Panc1 (cell line): Measurements from ENCODE around the gene EFEMP1. TPM values are rescaled to one million over a fixed set of nuclear protein-coding genes. Genes with fewer than 3 reads are reported as not detected.

Experiments
- ATAC-seq: fragments of 200-7000 bp; cut with Tn5 transposase; 2 replicates; pipeline ENCODE4 v1.9.1; 2020; ENCODE audit warnings: mild to moderate bottlenecking, moderate library complexity
- BruUV-seq: library from RNA; stranded (reverse); fragments of 400-500 nt; replicated peaks from 2 replicates; lab custom pipeline; 2021; lab: Mats Ljungman, UMichigan
- CTCF ChIA-PET: fragments of 300-600 bp; sonication (Branson Sonifier 250); formaldehyde crosslinking; loops from one replicate; lab custom pipeline; 2022; ENCODE audit warnings: antibody characterized with exemption; lab: Charles Lee
- POLR2A ChIA-PET: fragments of 300-600 bp; sonication (Branson Sonifier 250); formaldehyde crosslinking; loops from one replicate; lab custom pipeline; 2022; ENCODE audit warnings: antibody characterized with exemption; lab: Charles Lee
- DNase-seq: peaks from one replicate; pipeline ENCODE4 v3.0.0-alpha.2; 2010; ENCODE audit warnings: low read depth, low spot score
- H3K27ac ChIP-seq: 2 replicates; pipeline ENCODE4 v1.5.1; 2011; ENCODE audit warnings: mild to moderate bottlenecking, low read length, inconsistent platforms
- H3K27me3 ChIP-seq: fragments of 200-500 bp; sonication (Bioruptor generic); 2 replicates; pipeline ENCODE4 v1.6.0; 2014; ENCODE audit warnings: low read length, inconsistent platforms; ENCODE audit not compliant: control insufficient read depth, insufficient read depth
- H3K36me3 ChIP-seq: fragments of 200-500 bp; sonication (Bioruptor generic); 2 replicates; pipeline ENCODE4 v1.5.1; 2014; ENCODE audit warnings: inconsistent platforms, mild to moderate bottlenecking, low read length, moderate library complexity; ENCODE audit not compliant: control insufficient read depth, insufficient read depth
- H3K4me1 ChIP-seq: 2 replicates; pipeline ENCODE4 v1.5.1; 2011; ENCODE audit warnings: inconsistent platforms, mild to moderate bottlenecking, low read length, moderate library complexity; ENCODE audit not compliant: control insufficient read depth, insufficient read depth
- H3K4me3 ChIP-seq, 2 experiments: 2 replicates each; pipeline ENCODE4 v1.5.1; 2011 to 2012; ENCODE audit warnings: low read depth in 2 of 2, low read length in 2 of 2, mild to moderate bottlenecking in 2 of 2, inconsistent platforms in 1 of 2, moderate library complexity in 1 of 2
- H3K9me3 ChIP-seq: fragments of 200-500 bp; sonication (Bioruptor generic); 2 replicates; pipeline ENCODE4 v1.5.1; 2014; ENCODE audit warnings: low read depth, mild to moderate bottlenecking, inconsistent platforms, low read length, moderate library complexity; ENCODE audit not compliant: control insufficient read depth, insufficient read depth
- CTCF ChIP-seq: fragments of 450-650 bp; IDR thresholded peaks from 2 replicates; pipeline ENCODE4 v1.5.1; 2017; ENCODE audit warnings: mild to moderate bottlenecking
- POLR2AphosphoS5 ChIP-seq: IDR thresholded peaks from 2 replicates; pipeline ENCODE4 v1.6.1; 2012; ENCODE audit warnings: mild to moderate bottlenecking, low read depth, low read length, moderate library complexity
- REST ChIP-seq, 2 experiments: IDR thresholded peaks; 2 replicates each; pipeline ENCODE4 v1.6.1; 2011 to 2012; ENCODE audit warnings: low read depth in 2 of 2, control low read depth in 1 of 2, low read length in 1 of 2, mild to moderate bottlenecking in 1 of 2, moderate library complexity in 1 of 2; ENCODE audit not compliant: insufficient read depth in 1 of 2
- SIN3A ChIP-seq: IDR thresholded peaks from 2 replicates; pipeline ENCODE4 v1.6.1; 2012; ENCODE audit warnings: low read depth, mild to moderate bottlenecking, low read length, moderate library complexity, borderline replicate concordance; ENCODE audit not compliant: insufficient read depth
- TCF7L2 ChIP-seq: IDR thresholded peaks from 2 replicates; pipeline ENCODE4 v1.6.1; 2011; ENCODE audit warnings: mild to moderate bottlenecking, low read depth, low read length, inconsistent platforms
- in situ Hi-C: cut with HindIII; loops from 2 replicates; pipeline ENCODE4 v1.10.0; 2016; ENCODE audit warnings: low sequenced_read_pairs, low pct_unique_long_range_greater_than_20kb
- intact Hi-C: fragments of 100-400 bp; cut with micrococcal nuclease; formaldehyde crosslinking; loops from one replicate; pipeline ENCODE4 v1.10.0; 2022; ENCODE audit not compliant: unreplicated experiment
- total RNA-seq: library from RNA; stranded (reverse); gene quantifications from one replicate; pipeline ENCODE4 v1.2.1, GENCODE V29; 2021; ENCODE audit not compliant: unreplicated experiment

EFEMP1 gene
- total RNA-seq, 1 experiment from 2014 or later: 15.5 TPM

GRCh38 chr2:55862673-55863390 lies 60.8 kb downstream of the EFEMP1 start:
- no peaks in the 10 kb centered on the region for H3K4me1 ChIP-seq
- CTCF ChIA-PET: no interaction called here
- H3K27me3 ChIP-seq: no peaks in the 10 kb centered on the region
- intact Hi-C loops (no loop called here), in situ Hi-C loops (no loop called here)
- no peak overlapping the region for H3K27ac ChIP-seq
- H3K36me3 ChIP-seq: no peaks in the 10 kb centered on the region; the same call in 1 of the 2 replicates
- DNase-seq (peak; percentile 83), ATAC-seq (peak; percentile 80; the same call in 1 of the 2 replicates)
- no peaks in the 10 kb centered on the region for H3K9me3 ChIP-seq
- POLR2A ChIA-PET: no interaction called here
- no TSS peak for BruUV-seq
- TF ChIP-seq REST (IDR thresholded peaks at IDR 0.05; ENCODE audit: insufficient read depth in 1 of 2, low read depth in 2 of 2, low read length in 1 of 2) (no peak), SIN3A (no peak), CTCF (no peak), POLR2AphosphoS5 (no peak), TCF7L2 (no peak)
- no peak overlapping the region for H3K4me3 ChIP-seq

GRCh38 chr2:55862246-55862645 lies 61.3 kb downstream of the EFEMP1 start:
- POLR2A ChIA-PET: no interaction called here
- Histone ChIP-seq H3K36me3 (no peaks in the 10 kb centered on the region; the same call in 1 of the 2 replicates), H3K27ac (no peak overlapping the region), H3K27me3 (no peaks in the 10 kb centered on the region), H3K4me3 (no peak overlapping the region), H3K4me1 (no peaks in the 10 kb centered on the region), H3K9me3 (no peaks in the 10 kb centered on the region)
- intact Hi-C loops (no loop called here), in situ Hi-C loops (no loop called here)
- CTCF ChIA-PET: no interaction called here
- ATAC-seq (no peak), DNase-seq (no peak)
- BruUV-seq: no TSS peak
- TF ChIP-seq TCF7L2 (no peak), POLR2AphosphoS5 (no peak), REST (IDR thresholded peaks at IDR 0.05; ENCODE audit: insufficient read depth in 1 of 2, low read depth in 2 of 2, low read length in 1 of 2) (no peak), SIN3A (no peak), CTCF (no peak)
